Stomach (tissue), 9 donors: ENCODE results near the gene RET. TPM values are rescaled to one million over a fixed set of nuclear protein-coding genes. Genes with fewer than 3 reads are reported as not detected.

ENCODE experiments used
- DNase-seq, 2 donors: peaks; one replicate each; pipeline versions ENCODE4 v3.0.0 to v3.0.0-alpha.2; 2013 to 2019
- H3K27ac ChIP-seq, 5 donors: fragments of 200-600 bp in 4 of 5; sonication (generic) in 4 of 5; one replicate each; pipeline ENCODE4 v1.5.1; 2013 to 2019; ENCODE audit warnings: mild to moderate bottlenecking in 1 of 5, moderate library complexity in 1 of 5
- H3K27me3 ChIP-seq, 3 donors: fragments of 200-600 bp; sonication (generic); one replicate each; pipeline ENCODE4 v1.5.1; 2017 to 2019; ENCODE audit warnings: mixed run types in 1 of 3
- H3K36me3 ChIP-seq, 4 donors: fragments of 200-600 bp; sonication (generic); 1 replicate in 3 of 4; 2 replicates in 1 of 4; pipeline ENCODE4 v1.5.1; 2016 to 2019
- H3K4me1 ChIP-seq, 4 donors: fragments of 200-600 bp; sonication (generic); one replicate each; pipeline ENCODE4 v1.5.1; 2016 to 2019
- H3K4me3 ChIP-seq, 4 donors: fragments of 200-600 bp; sonication (generic) in 3 of 4; one replicate each; pipeline ENCODE4 v1.5.1; 2016 to 2019; ENCODE audit warnings: mild to moderate bottlenecking in 1 of 4
- H3K9me3 ChIP-seq, 4 donors: fragments of 200-600 bp; sonication (generic); one replicate each; pipeline ENCODE4 v1.5.1; 2016 to 2019
- EP300 ChIP-seq: sonication (generic); formaldehyde crosslinking; IDR thresholded peaks from one replicate; pipeline ENCODE4 v1.6.1; 2017; ENCODE audit warnings: antibody characterized with exemption
- POLR2A ChIP-seq, 4 donors: fragments of 450-650 bp; IDR thresholded peaks; one replicate each; pipeline ENCODE4 v1.6.1; 2016; ENCODE audit warnings: antibody characterized with exemption in 4 of 4, control low read depth in 2 of 4, mild to moderate bottlenecking in 1 of 4, moderate library complexity in 1 of 4
- POLR2AphosphoS5 ChIP-seq, 3 donors: sonication (generic); formaldehyde crosslinking; IDR thresholded peaks; one replicate each; pipeline ENCODE4 v1.6.1; 2016; ENCODE audit warnings: antibody characterized with exemption in 3 of 3
- WGBS, 5 donors: extraction: QIAGEN DNeasy Blood & Tissue Kit in 3 of 5; methylation state at CpG; one replicate each; pipeline versions ENCODE4 v1.1.5 to v1.1.7; 2013 to 2018; 5-methylcytosine and 5-hydroxymethylcytosine counted together
- intact Hi-C: fragments of 100-400 bp; cut with DNase I; formaldehyde crosslinking; loops from one replicate; pipeline ENCODE4 v1.15.1; 2023; ENCODE audit warnings: low total_unique reads
- polyA plus RNA-seq, 3 donors: library from polyadenylated mRNA; stranded (reverse); fragments of 200-250 nt; gene quantifications; one replicate each; pipeline ENCODE4 v1.2.3, GENCODE V29; 2013
- total RNA-seq, 5 donors: library from RNA; depleted of rRNA; stranded (reverse); fragments of >200 nt; gene quantifications; one replicate each; pipeline versions ENCODE4 v1.1.0 to v1.2.3, GENCODE V29; 2014 to 2016
- TF ChIP-seq, protein P1 (sequence below), 7 experiments: fragments of 450-650 bp in 4 of 7; fragments of 200-600 bp in 3 of 7; sonication (generic) in 3 of 7; IDR thresholded peaks; one replicate each; pipeline ENCODE4 v1.5.1; 2016 to 2019; ENCODE audit warnings: antibody characterized with exemption in 7 of 7, control low read depth in 2 of 7, mild to moderate bottlenecking in 1 of 7
- donor health status: healthy with polysubstance abuse.
- donor health status: Bipolar disorder and iron deficiency.
- donor health status: healthy.

RET gene
- total and polyA plus RNA-seq, 8 donors = 0.31 to 9.8 (median 2.5) TPM; not detected in 2

- Histone ChIP-seq H3K4me1 (peaks cover 0 to 13% (median 0%) of the 10 kb centered on the region in 4 donors), H3K27ac (no peak overlapping the region), H3K4me3 (no peak overlapping the region), H3K36me3 (no peaks in the 10 kb centered on the region), H3K27me3 (peaks cover 0 to 9% (median 0%) of the 10 kb centered on the region in 3 donors), H3K9me3 (no peaks in the 10 kb centered on the region)
- TF ChIP-seq POLR2AphosphoS5 (IDR thresholded peaks at IDR 0.05) = no peak
- TF ChIP-seq, protein P1, sequence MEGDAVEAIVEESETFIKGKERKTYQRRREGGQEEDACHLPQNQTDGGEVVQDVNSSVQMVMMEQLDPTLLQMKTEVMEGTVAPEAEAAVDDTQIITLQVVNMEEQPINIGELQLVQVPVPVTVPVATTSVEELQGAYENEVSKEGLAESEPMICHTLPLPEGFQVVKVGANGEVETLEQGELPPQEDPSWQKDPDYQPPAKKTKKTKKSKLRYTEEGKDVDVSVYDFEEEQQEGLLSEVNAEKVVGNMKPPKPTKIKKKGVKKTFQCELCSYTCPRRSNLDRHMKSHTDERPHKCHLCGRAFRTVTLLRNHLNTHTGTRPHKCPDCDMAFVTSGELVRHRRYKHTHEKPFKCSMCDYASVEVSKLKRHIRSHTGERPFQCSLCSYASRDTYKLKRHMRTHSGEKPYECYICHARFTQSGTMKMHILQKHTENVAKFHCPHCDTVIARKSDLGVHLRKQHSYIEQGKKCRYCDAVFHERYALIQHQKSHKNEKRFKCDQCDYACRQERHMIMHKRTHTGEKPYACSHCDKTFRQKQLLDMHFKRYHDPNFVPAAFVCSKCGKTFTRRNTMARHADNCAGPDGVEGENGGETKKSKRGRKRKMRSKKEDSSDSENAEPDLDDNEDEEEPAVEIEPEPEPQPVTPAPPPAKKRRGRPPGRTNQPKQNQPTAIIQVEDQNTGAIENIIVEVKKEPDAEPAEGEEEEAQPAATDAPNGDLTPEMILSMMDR (IDR thresholded peaks at IDR 0.05) = no peak
- no peak for TF ChIP-seq POLR2A (IDR thresholded peaks at IDR 0.05)
- no peak for TF ChIP-seq EP300
- WGBS, 5 donors = 56 to 86% (median 73%) methylated on average over 1 of the region's 1 CpG
- no peak for DNase-seq
- intact Hi-C loops = no loop called here
Measured at GRCh38 chr10:43065234-43065633, 11.6 kb upstream of the RET start.

DNA sequence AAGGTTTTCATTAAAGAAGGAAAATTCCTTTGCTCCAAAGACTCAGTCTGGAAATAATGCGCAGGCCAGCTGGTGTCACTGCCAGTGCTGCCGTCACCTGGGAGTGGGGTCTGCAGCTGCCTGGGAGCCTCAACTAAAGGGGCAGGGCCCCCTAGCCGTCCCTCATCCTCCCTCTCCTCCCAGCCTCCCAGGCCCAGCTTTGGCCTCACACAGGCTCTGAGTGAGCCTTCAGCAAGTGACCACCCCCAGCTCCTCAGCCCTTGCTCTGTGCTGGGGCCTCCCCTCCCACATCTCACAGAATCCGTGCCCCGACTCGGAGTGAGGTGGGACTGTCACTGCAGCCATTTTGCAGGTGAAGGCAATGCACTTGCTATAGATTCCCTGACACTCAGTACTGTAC lies 11.1 kb upstream of the RET start:
- H3K9me3 ChIP-seq = no peaks in the 10 kb centered on the region
- WGBS, 5 donors = 85 to 96% (median 94%) methylated on average over 6 of the region's 6 CpGs
- H3K4me3 ChIP-seq = no peak overlapping the region
- H3K36me3 ChIP-seq = no peaks in the 10 kb centered on the region
- peaks cover 0 to 10% (median 0%) of the 10 kb centered on the region in 3 donors for H3K27me3 ChIP-seq
- peaks cover 0 to 13% (median 0%) of the 10 kb centered on the region in 4 donors for H3K4me1 ChIP-seq
- intact Hi-C loops = no loop called here
- no peak overlapping the region for H3K27ac ChIP-seq
- TF ChIP-seq EP300 (no peak), POLR2AphosphoS5 (IDR thresholded peaks at IDR 0.05) (no peak)
- DNase-seq = no peak

- Histone ChIP-seq H3K27me3 (peaks cover 0 to 10% (median 0%) of the 10 kb centered on the region in 3 donors), H3K9me3 (no peaks in the 10 kb centered on the region), H3K4me1 (peaks cover 0 to 13% (median 0%) of the 10 kb centered on the region in 4 donors), H3K27ac (no peak overlapping the region), H3K36me3 (no peaks in the 10 kb centered on the region), H3K4me3 (no peak overlapping the region)
- no peak for DNase-seq
- intact Hi-C loops = no loop called here
- 56 to 77% (median 71%) methylated on average over 1 to 3 of the region's 3 CpGs for WGBS, 5 donors
- TF ChIP-seq, protein P1 (IDR thresholded peaks at IDR 0.05) = no peak
Measured at GRCh38 chr10:43066481-43066880, 10.4 kb upstream of the RET start.

GRCh38 chr10:43067391-43068135 lies 9.3 kb upstream of the RET start:
- WGBS, 5 donors = 81 to 90% (median 85%) methylated on average over 10 to 14 of the region's 14 CpGs
- DNase-seq = no peak
- intact Hi-C loops = no loop called here
- H3K9me3 ChIP-seq = no peaks in the 10 kb centered on the region
- H3K4me1 ChIP-seq = peaks cover 0 to 13% (median 0%) of the 10 kb centered on the region in 4 donors
- H3K4me3 ChIP-seq = no peak overlapping the region
- H3K36me3 ChIP-seq = no peaks in the 10 kb centered on the region
- no peak overlapping the region for H3K27ac ChIP-seq
- peaks cover 0 to 16% (median 0%) of the 10 kb centered on the region in 3 donors for H3K27me3 ChIP-seq
- TF ChIP-seq POLR2A (IDR thresholded peaks at IDR 0.05) (no peak), POLR2AphosphoS5 (IDR thresholded peaks at IDR 0.05) (no peak)

- TF ChIP-seq, protein P1 (IDR thresholded peaks at IDR 0.05) = no peak
- no peak for TF ChIP-seq EP300
- no peak for TF ChIP-seq POLR2AphosphoS5 (IDR thresholded peaks at IDR 0.05)
- TF ChIP-seq POLR2A (IDR thresholded peaks at IDR 0.05) = no peak
- 74 to 87% (median 77%) methylated on average over 5 of the region's 5 CpGs for WGBS, 5 donors
- Histone ChIP-seq H3K27me3 (peaks cover 0 to 18% (median 0%) of the 10 kb centered on the region in 3 donors), H3K36me3 (no peaks in the 10 kb centered on the region), H3K27ac (no peak overlapping the region), H3K4me1 (peaks cover 0 to 13% (median 0%) of the 10 kb centered on the region in 4 donors), H3K9me3 (no peaks in the 10 kb centered on the region), H3K4me3 (no peak overlapping the region)
- intact Hi-C loops = no loop called here
- DNase-seq = no peak
Measured at GRCh38 chr10:43068136-43068395, 8.8 kb upstream of the RET start.
